Activated CD8-positive, alpha-beta T cell treated with anti-CD3 and anti-CD28 coated beads for 36 hours (primary cell): ENCODE measurements around the gene OR1L8. TPM values are rescaled to one million over a fixed set of nuclear protein-coding genes. Genes with fewer than 3 reads are reported as not detected.

ENCODE experiments used
- ATAC-seq: fragments of 200-7000 bp; cut with Tn5 transposase; one replicate; pipeline ENCODE4 v1.10.0; 2021; ENCODE audit warnings: mild to moderate bottlenecking, moderate library complexity
- CTCF ChIA-PET: fragments of 350-600 bp; sonication (Branson Sonifier 250); formaldehyde crosslinking; loops from one replicate; lab custom pipeline; 2021; ENCODE audit warnings: antibody characterized with exemption; lab: Charles Lee
- POLR2A ChIA-PET: fragments of 350-600 bp; sonication (Branson Sonifier 250); formaldehyde crosslinking; loops from one replicate; lab custom pipeline; 2021; ENCODE audit warnings: antibody characterized with exemption; lab: Charles Lee
- DNase-seq: peaks from one replicate; pipeline ENCODE4 v3.0.0-alpha.2; 2020
- H3K27ac Mint-ChIP-seq: one replicate; pipeline ENCODE4 v1.8.0; 2021; ENCODE audit warnings: mild to moderate bottlenecking, mixed read lengths
- H3K27me3 Mint-ChIP-seq: one replicate; pipeline ENCODE4 v1.8.0; 2021; ENCODE audit warnings: mixed read lengths
- H3K36me3 Mint-ChIP-seq: one replicate; pipeline ENCODE4 v1.8.0; 2021; ENCODE audit warnings: low read depth, mixed read lengths
- H3K4me1 Mint-ChIP-seq: one replicate; pipeline ENCODE4 v1.8.0; 2021; ENCODE audit warnings: low read depth, mixed read lengths
- H3K4me3 Mint-ChIP-seq: one replicate; pipeline ENCODE4 v1.8.0; 2021; ENCODE audit warnings: mild to moderate bottlenecking, moderate library complexity, mixed read lengths
- H3K9me3 Mint-ChIP-seq: one replicate; pipeline ENCODE4 v1.8.0; 2021; ENCODE audit warnings: mixed read lengths
- intact Hi-C: fragments of 100-400 bp; cut with micrococcal nuclease; formaldehyde crosslinking; loops from one replicate; pipeline ENCODE4 v1.10.0; 2022
- total RNA-seq, 2 experiments: library from RNA; stranded (reverse); gene quantifications; one replicate each; pipeline ENCODE4 v1.2.3, GENCODE V29; 2021
- TF ChIP-seq, protein P1 (sequence below): fragments of 200-600 bp; IDR thresholded peaks from one replicate; pipeline ENCODE4 v1.8.0; 2022; ENCODE audit warnings: antibody characterized with exemption, mild to moderate bottlenecking

OR1L8 gene
- total RNA-seq, 2 experiments from 2014 or later = not detected

DNA sequence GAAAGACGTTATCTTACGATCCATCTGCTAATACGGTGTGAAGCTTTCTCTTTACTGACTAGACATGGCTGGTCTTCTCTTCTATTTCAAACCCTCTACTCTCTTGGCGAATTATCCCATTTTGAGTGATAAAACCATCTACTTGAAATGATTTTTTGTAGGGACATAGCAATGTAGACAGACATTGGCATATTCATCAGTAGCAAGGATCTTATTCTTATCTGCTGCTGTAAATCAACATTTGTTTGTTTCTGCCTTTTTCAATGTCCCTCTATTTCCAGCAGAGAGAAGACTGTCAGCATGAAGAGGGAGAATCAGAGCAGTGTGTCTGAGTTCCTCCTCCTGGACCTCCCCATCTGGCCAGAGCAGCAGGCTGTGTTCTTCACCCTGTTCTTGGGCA is 64.3 kb downstream of the OR1L8 start, which contains the start of gene OR1J4:
Gene OR1J4, plus strand, starts transcription at position 301 of the 400 bp plus-strand sequence. Its CDS starts 0 bp downstream, at position 301.
- no peak for DNase-seq
- POLR2A ChIA-PET = no interaction called here
- H3K9me3 Mint-ChIP-seq = no peaks in the 10 kb centered on the region
- CTCF ChIA-PET = no interaction called here
- TF ChIP-seq, protein P1, sequence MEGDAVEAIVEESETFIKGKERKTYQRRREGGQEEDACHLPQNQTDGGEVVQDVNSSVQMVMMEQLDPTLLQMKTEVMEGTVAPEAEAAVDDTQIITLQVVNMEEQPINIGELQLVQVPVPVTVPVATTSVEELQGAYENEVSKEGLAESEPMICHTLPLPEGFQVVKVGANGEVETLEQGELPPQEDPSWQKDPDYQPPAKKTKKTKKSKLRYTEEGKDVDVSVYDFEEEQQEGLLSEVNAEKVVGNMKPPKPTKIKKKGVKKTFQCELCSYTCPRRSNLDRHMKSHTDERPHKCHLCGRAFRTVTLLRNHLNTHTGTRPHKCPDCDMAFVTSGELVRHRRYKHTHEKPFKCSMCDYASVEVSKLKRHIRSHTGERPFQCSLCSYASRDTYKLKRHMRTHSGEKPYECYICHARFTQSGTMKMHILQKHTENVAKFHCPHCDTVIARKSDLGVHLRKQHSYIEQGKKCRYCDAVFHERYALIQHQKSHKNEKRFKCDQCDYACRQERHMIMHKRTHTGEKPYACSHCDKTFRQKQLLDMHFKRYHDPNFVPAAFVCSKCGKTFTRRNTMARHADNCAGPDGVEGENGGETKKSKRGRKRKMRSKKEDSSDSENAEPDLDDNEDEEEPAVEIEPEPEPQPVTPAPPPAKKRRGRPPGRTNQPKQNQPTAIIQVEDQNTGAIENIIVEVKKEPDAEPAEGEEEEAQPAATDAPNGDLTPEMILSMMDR = no peak
- ATAC-seq = no peak
- H3K27ac Mint-ChIP-seq = no peak within 1 kb of the TSS
- no peaks in the 10 kb centered on the region for H3K36me3 Mint-ChIP-seq
- peaks cover 14% of the 10 kb centered on the region for H3K27me3 Mint-ChIP-seq
- no peak within 1 kb of the TSS for H3K4me3 Mint-ChIP-seq
- intact Hi-C loops = no loop called here
- no peaks in the 10 kb centered on the region for H3K4me1 Mint-ChIP-seq

- no peak for DNase-seq
- Mint-ChIP-seq H3K27ac (no peak overlapping the region), H3K27me3 (peaks cover 13% of the 10 kb centered on the region), H3K36me3 (no peaks in the 10 kb centered on the region), H3K4me1 (no peaks in the 10 kb centered on the region), H3K4me3 (no peak overlapping the region), H3K9me3 (no peaks in the 10 kb centered on the region)
- TF ChIP-seq, protein P1 = no peak
- intact Hi-C loops = no loop called here
- ChIA-PET CTCF (no interaction called here), POLR2A (no interaction called here)
- ATAC-seq = no peak
Measured at GRCh38 chr9:122518226-122518625, 65.0 kb downstream of the OR1L8 start.

Other genes with a start within 250 kb of the OR1L8 start
- under 1 TPM in 1 of 2 experiments, not detected in 1; 0.23 TPM for gene PTGS1, start 212.4 kb downstream of the OR1L8 start, total RNA-seq
- not detected for gene OR1J1, start 105.5 kb downstream of the OR1L8 start, total RNA-seq
- not detected for gene OR1J2, start 72.6 kb downstream of the OR1L8 start, total RNA-seq
- gene OR1J4, start 64.2 kb downstream of the OR1L8 start, total RNA-seq = not detected
- not detected for gene OR1N1, start 56.1 kb downstream of the OR1L8 start, total RNA-seq
- gene OR1N2, start 30.3 kb downstream of the OR1L8 start, total RNA-seq = not detected
- gene OR1Q1, start 31.4 kb upstream of the OR1L8 start, total RNA-seq = not detected
- gene OR1B1, start 74.2 kb upstream of the OR1L8 start, total RNA-seq = not detected
- not detected for gene OR1L1, start 78.3 kb upstream of the OR1L8 start, total RNA-seq
- not detected for gene OR1L3, start 91.7 kb upstream of the OR1L8 start, total RNA-seq
- gene OR1L4, start 140.6 kb upstream of the OR1L8 start, total RNA-seq = not detected
- gene OR1L6, start 158.9 kb upstream of the OR1L8 start, total RNA-seq = not detected
- gene OR5C1, start 205.5 kb upstream of the OR1L8 start, total RNA-seq = not detected
- gene OR1K1, start 216.7 kb upstream of the OR1L8 start, total RNA-seq = not detected
- gene PDCL, start 245.2 kb upstream of the OR1L8 start, total RNA-seq = 10 to 100 TPM; 16.1 to 16.5 TPM